Activated T-cell treated with anti-CD3 and anti-CD28 coated beads for 48 hours (primary cell): ENCODE measurements around the gene KIAA1755.
"Not testable (repeated sequence)": the region's sequence is repeated elsewhere in the genome, so short reads cannot be mapped to it uniquely, and the experiment has no call there.

Experiments used
- DNase-seq: peaks from one replicate; pipeline ENCODE4 v3.0.0-alpha.2; 2020; ENCODE audit warnings: low read depth

KIAA1755 gene

DNA sequence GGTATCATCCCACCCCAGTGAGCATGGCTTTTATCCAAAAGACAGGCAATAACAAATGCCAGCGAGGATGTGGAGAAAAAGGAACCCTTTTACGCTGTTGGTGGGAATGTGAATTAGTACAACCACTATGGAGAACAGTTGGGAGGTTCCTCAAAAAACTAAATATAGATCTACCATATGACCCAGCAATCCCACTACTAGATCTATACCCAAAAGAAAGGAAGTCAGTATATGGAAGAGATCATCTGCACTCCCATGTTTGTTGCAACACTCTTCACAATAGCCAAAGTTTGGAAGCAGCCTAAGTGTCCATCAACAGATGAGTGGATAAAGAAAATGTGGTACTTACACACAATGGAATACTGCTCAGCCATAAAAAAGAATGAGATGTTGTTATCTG lies 5.9 kb upstream of the KIAA1755 start:
- DNase-seq: no peak

- DNase-seq: no peak
These were observed 2.4 kb upstream of the KIAA1755 start for GRCh38 chr20:38262931-38263330.

DNA sequence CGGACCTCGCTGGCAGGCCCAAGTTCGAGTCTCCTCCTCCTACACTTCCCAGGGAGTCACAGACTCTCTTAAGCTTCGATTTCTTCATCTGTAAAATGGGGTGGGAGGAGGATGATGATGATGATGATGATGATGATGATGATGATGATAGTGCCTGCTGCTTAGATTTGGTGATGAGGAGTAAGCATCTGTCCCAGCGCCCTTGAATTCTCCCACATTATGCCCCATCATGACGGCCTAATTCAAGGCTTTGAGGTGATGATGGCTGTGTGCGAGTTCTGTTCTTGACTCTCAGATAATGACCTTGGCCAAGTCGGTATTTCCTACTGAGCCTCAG lies 487 bp upstream of the KIAA1755 start:
- DNase-seq: no peak

GRCh38 chr20:38260025-38260377 lies 534 bp downstream of the KIAA1755 start:
- DNase-seq: no peak

GRCh38 chr20:38258545-38259215 lies 1.9 kb downstream of the KIAA1755 start:
- no peak for DNase-seq

DNA sequence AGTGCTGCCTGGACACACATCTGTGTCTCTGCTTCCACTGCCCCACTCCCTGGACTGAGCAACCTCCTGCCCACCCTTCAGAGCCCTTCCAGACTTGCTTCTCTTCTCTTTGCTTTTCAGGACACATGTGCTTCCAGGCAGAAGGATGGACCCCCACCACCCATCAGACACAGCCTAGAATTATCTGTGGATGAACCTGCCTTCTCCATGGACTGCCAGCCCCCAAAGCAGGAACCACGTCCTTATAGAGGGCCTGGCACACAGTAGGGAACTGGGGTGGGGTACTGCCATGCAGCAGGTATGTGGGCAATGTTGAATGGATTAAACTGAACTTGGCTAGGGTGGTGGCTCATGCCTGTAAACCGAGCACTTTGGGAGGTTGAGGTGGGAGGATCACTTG lies 3.6 kb downstream of the KIAA1755 start:
- no peak for DNase-seq

- DNase-seq: no peak
These were observed 4.5 kb downstream of the KIAA1755 start for GRCh38 chr20:38256021-38256420.

DNA sequence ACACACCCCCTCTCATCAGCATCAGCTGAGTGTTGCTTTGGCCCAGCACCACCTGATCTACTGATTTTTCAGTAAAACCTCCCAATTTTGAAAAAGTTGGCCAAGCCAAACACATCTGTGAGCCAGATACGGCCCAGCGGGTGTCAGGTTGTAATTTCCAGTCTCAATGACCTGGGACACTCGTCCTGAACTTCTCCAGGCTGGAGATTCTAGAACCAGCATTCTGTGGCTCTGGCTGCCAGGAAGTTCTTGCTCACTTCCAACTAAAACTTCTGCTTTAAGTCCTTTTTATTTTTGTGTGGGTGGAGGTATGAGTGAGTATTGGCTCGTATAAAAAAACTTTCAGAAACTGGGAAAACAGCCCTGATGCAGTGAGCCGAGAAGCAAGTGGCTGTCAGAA lies 5.1 kb downstream of the KIAA1755 start:
- DNase-seq: no peak

GRCh38 chr20:38254621-38255020 lies 5.9 kb downstream of the KIAA1755 start:
- not testable (repeated sequence) for DNase-seq

DNA sequence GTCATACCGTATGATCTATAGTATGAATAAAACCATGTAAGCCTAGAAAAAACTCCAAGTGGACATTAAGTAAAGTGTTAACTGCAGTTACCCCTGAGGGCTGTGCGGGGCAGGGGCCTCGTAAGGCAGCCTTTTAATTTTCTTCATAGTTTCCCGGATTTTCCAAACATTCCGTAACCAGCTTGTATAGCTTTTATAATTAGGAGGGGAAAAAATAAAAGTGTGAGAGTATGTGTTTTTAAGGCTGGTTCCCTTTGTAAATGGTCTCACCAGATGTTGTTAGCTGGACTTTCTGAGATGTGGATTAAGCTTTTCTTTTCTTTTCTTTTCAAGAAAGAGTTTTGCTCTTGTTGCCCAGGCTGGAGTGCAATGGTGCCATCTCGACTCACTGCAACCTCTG lies 7.0 kb downstream of the KIAA1755 start:
- no peak for DNase-seq

GRCh38 chr20:38252292-38253288 lies 7.9 kb downstream of the KIAA1755 start:
- DNase-seq: no peak

DNA sequence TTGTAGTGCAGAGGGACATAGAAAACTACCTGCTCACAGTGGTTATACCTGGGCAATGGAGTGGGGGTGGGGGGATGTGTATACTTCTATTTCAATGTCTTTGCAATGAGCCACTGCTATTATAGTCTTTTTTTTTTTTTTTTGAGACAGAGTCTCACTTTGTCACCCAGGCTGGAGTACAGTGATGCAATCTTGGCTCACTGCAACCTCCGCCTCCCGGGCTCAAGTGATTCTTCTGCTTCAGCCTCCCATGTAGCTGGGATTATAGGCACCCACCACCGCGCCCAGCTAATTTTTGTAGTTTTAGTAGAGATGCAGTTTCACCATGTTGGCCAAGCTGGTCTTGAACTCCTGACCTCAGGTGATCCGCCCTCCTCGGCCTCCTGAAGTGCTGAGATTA lies 9.1 kb downstream of the KIAA1755 start:
- DNase-seq: not testable (repeated sequence)

GRCh38 chr20:38250609-38251008 lies 9.9 kb downstream of the KIAA1755 start:
- DNase-seq: no peak

- DNase-seq: no peak
These were observed 10.8 kb downstream of the KIAA1755 start for GRCh38 chr20:38249536-38250310.

- no peak for DNase-seq
These were observed 12.4 kb downstream of the KIAA1755 start for GRCh38 chr20:38248133-38248532.

DNA sequence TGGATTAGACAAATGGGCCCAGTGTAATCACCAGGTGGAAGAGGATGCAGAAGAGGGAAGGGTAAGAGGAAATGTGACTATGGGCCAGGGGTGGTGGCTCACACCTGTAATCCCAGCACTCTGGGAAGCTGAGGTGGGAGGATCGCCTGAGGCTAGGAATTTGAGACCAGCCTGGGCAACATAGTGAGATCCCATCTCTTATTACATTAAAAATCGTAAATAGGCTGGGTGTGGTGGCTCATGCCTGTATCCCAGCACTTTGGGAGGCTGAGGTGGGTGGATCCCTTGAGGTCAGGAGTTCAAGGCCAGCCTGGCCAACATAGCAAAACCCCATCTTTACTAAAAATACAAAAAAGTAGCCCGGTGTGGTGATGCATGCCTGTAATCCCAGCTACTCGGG lies 12.8 kb downstream of the KIAA1755 start:
- not testable (repeated sequence) for DNase-seq

DNA sequence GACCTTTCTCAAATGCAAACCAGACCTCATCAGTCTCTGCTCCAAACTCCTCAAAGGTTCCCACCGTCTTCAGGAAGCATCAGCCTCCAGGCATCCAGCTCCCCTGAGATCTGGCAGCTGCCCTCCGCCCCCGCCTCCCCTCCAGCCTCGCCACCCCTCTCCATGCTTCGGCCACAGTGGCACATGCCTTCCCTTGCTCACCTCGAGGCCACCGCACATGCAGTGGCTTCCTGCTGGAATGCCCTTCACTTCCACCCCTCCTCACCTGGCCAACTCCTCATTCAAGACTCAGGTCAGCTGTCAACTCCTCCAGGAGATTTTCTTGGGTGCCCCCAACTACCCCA lies 13.4 kb downstream of the KIAA1755 start:
- DNase-seq: no peak

- DNase-seq: no peak
These were observed 14.0 kb downstream of the KIAA1755 start for GRCh38 chr20:38246357-38247165.

DNA sequence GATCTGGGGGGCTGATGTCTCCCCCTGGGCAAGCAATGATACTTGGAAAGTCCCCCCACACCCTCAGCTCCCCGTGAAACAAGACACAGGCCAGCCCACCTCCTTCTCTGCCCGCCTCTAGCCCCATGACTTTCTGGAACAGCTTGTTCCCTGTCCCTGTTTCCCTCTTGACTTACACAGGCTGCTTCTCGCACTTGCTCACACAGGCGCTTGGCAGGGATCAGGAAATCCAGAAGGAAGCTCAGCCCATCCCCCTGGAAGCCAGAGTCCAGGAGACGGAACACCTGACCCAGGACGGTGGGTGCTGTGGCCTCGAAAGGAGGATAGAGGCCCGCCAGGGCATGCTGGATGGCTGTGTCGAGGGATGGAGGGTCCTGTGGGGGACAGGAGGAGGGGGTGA lies 14.8 kb downstream of the KIAA1755 start:
- DNase-seq: no peak

DNA sequence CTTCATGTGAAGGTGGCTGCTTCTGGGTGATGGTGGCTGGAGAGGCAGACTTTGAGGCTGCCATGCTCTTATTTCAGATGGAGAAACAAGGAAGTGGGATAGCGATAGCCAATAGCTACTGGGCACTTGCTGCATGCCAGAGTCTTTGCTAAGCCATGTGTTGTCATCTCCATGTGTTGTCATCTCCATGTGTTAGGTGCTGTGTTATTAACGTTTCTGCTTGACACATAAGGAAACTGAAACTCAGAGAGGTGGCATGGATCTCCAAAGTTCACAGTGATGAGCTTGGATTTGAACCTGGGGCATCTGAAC lies 16.9 kb downstream of the KIAA1755 start:
- no peak for DNase-seq

- peak; percentile 30 for DNase-seq
These were observed 17.5 kb downstream of the KIAA1755 start for GRCh38 chr20:38242848-38243708.
